B cell (primary cell): ENCODE results near the gene MEIS2. TPM values are rescaled to one million over a fixed set of nuclear protein-coding genes. Genes with fewer than 3 reads are reported as not detected.

Experiments
- ATAC-seq: fragments of 200-7000 bp; cut with Tn5 transposase; one replicate; pipeline ENCODE4 v1.10.0; 2021; ENCODE audit warnings: low read depth, mild to moderate bottlenecking, moderate number of reproducible peaks, moderate library complexity
- CTCF ChIA-PET: fragments of 350-600 bp; sonication (Branson Sonifier 250); formaldehyde crosslinking; loops from one replicate; lab custom pipeline; 2021; ENCODE audit warnings: antibody characterized with exemption, inconsistent platforms; lab: Charles Lee
- POLR2A ChIA-PET: fragments of 350-600 bp; sonication (Branson Sonifier 250); formaldehyde crosslinking; loops from one replicate; lab custom pipeline; 2021; ENCODE audit warnings: antibody characterized with exemption; lab: Charles Lee
- DNase-seq: peaks from one replicate; pipeline ENCODE4 v3.0.0; 2013
- H2AFZ ChIP-seq: 2 replicates; pipeline ENCODE4 v1.6.1; 2012; ENCODE audit warnings: mild to moderate bottlenecking, low read depth, low read length; ENCODE audit not compliant: insufficient read depth, poor library complexity, severe bottlenecking
- H3K27ac ChIP-seq, 2 donors: 1 replicate in 1 of 2; 2 replicates in 1 of 2; pipeline ENCODE4 v1.5.1; 2012 to 2013; ENCODE audit warnings: low read length in 2 of 2, mild to moderate bottlenecking in 2 of 2, moderate library complexity in 1 of 2
- H3K27me3 ChIP-seq, 4 experiments: fragments of 200-600 bp in 1 of 4; sonication (generic) in 1 of 4; replicated peaks in 1 of 4; 1 replicate in 2 of 4; 2 replicates in 2 of 4; pipeline versions ENCODE4 v1.6.1 to v1.7.0; 2013 to 2016; ENCODE audit warnings: low read length in 3 of 4, mild to moderate bottlenecking in 2 of 4, mixed read lengths in 1 of 4, moderate library complexity in 1 of 4; ENCODE audit not compliant: insufficient read depth in 4 of 4, control insufficient read depth in 3 of 4; ENCODE audit errors: control extremely low read depth in 1 of 4
- H3K36me3 ChIP-seq, 2 experiments: replicated peaks in 1 of 2; 1 replicate in 1 of 2; 2 replicates in 1 of 2; pipeline versions ENCODE4 v1.6.1 to v1.7.1; 2013; ENCODE audit warnings: low read length in 1 of 2; ENCODE audit not compliant: insufficient read depth in 2 of 2, control insufficient read depth in 1 of 2; ENCODE audit errors: control extremely low read depth in 1 of 2, extremely low read depth in 1 of 2
- H3K4me1 ChIP-seq, 2 donors: fragments of 200-600 bp in 1 of 2; sonication (generic) in 1 of 2; 1 replicate in 1 of 2; 2 replicates in 1 of 2; pipeline versions ENCODE4 v1.5.1 to v1.6.1; 2013 to 2017; ENCODE audit warnings: low read length in 2 of 2; ENCODE audit not compliant: control insufficient read depth in 2 of 2, insufficient read depth in 2 of 2
- H3K4me2 ChIP-seq: replicated peaks from 2 replicates; pipeline ENCODE3; 2012; ENCODE audit warnings: mild to moderate bottlenecking, low read depth, low read length; ENCODE audit not compliant: poor library complexity, severe bottlenecking
- H3K4me3 ChIP-seq, 5 experiments: fragments of 200-600 bp in 1 of 5; sonication (generic) in 1 of 5; 1 replicate in 3 of 5; 2 replicates in 2 of 5; pipeline versions ENCODE4 v1.5.1 to v1.7.0; 2011 to 2016; ENCODE audit warnings: low read length in 4 of 5, mild to moderate bottlenecking in 4 of 5, low read depth in 2 of 5, control low read depth in 1 of 5, moderate library complexity in 1 of 5; ENCODE audit not compliant: insufficient read depth in 1 of 5; ENCODE audit errors: control extremely low read depth in 1 of 5, extremely low read depth in 1 of 5
- H3K79me2 ChIP-seq: fragments of 200-600 bp; sonication (generic); one replicate; pipeline ENCODE4 v1.6.0; 2016; ENCODE audit warnings: low read length; ENCODE audit not compliant: control insufficient read depth, insufficient read depth
- H3K9ac ChIP-seq: fragments of 200-600 bp; sonication (generic); 2 replicates; pipeline ENCODE4 v1.6.1; 2017; ENCODE audit warnings: mild to moderate bottlenecking, low read length, moderate library complexity
- H3K9me3 ChIP-seq, 3 donors: one replicate each; pipeline versions ENCODE4 v1.6.1 to v1.7.1; 2013; ENCODE audit warnings: low read length in 2 of 3; ENCODE audit not compliant: control insufficient read depth in 2 of 3, insufficient read depth in 1 of 3; ENCODE audit errors: control extremely low read depth in 1 of 3
- H4K20me1 ChIP-seq: 2 replicates; pipeline ENCODE4 v1.6.0; 2012; ENCODE audit warnings: mild to moderate bottlenecking, low read length; ENCODE audit not compliant: insufficient read depth, control insufficient read depth, poor library complexity, severe bottlenecking
- H3K27ac Mint-ChIP-seq: one replicate; pipeline ENCODE4 v1.8.0; 2021; ENCODE audit warnings: mixed read lengths
- H3K27me3 Mint-ChIP-seq: one replicate; pipeline ENCODE4 v1.8.0; 2021; ENCODE audit warnings: mixed read lengths
- H3K4me1 Mint-ChIP-seq: one replicate; pipeline ENCODE4 v1.8.0; 2021; ENCODE audit warnings: mixed read lengths
- H3K4me3 Mint-ChIP-seq: one replicate; pipeline ENCODE4 v1.8.0; 2021; ENCODE audit warnings: mixed read lengths
- H3K9me3 Mint-ChIP-seq: one replicate; pipeline ENCODE4 v1.8.0; 2022; ENCODE audit warnings: mixed read lengths; ENCODE audit not compliant: insufficient read depth
- CTCF ChIP-seq: fragments of 200-600 bp; IDR thresholded peaks from one replicate; pipeline ENCODE4 v1.8.0; 2022; ENCODE audit warnings: antibody characterized with exemption, mild to moderate bottlenecking
- EZH2 ChIP-seq: IDR thresholded peaks from 2 replicates; pipeline ENCODE4 v1.6.1; 2012; ENCODE audit warnings: borderline replicate concordance, low read depth, mild to moderate bottlenecking, moderate library complexity, low read length; ENCODE audit not compliant: insufficient read depth, poor library complexity, severe bottlenecking
- WGBS: methylation state at CpG from one replicate; pipeline ENCODE4 v1.1.5; 2013; ENCODE audit warnings: missing lambda C conversion rate; ENCODE audit not compliant: insufficient coverage; 5-methylcytosine and 5-hydroxymethylcytosine counted together
- intact Hi-C: fragments of 100-400 bp; cut with micrococcal nuclease; formaldehyde crosslinking; loops from one replicate; pipeline ENCODE4 v1.10.0; 2022
- polyA plus RNA-seq: library from polyadenylated mRNA; depleted of rRNA; stranded (reverse); fragments of >200 nt; gene quantifications from 2 replicates; pipeline ENCODE4 v1.2.3, GENCODE V29; 2012
- total RNA-seq, 2 donors: library from RNA; stranded (reverse); fragments of 120-200 nt in 1 of 2; gene quantifications; 1 replicate in 1 of 2; 2 replicates in 1 of 2; pipeline versions ENCODE4 v1.2.3 to v1.2.4, GENCODE V29; 2013 to 2022

The MEIS2 gene
- total and polyA plus RNA-seq, 2 donors (not counting 1 experiment from before 2014, with no cell fraction given), result 0.22 TPM; not detected in 1

- Histone ChIP-seq H2AFZ (no peak overlapping the region), H4K20me1 (no peaks in the 10 kb centered on the region), H3K9me3 (no peaks in the 10 kb centered on the region), H3K27ac (no peak overlapping the region), H3K4me2 (no peak overlapping the region), H3K36me3 (no peaks in the 10 kb centered on the region), H3K9ac (no peak overlapping the region), H3K4me3 (no peak overlapping the region), H3K4me1 (no peaks in the 10 kb centered on the region), H3K27me3 (peaks cover 0 to 3% (median 0%) of the 10 kb centered on the region in 4 experiments), H3K79me2 (no peaks in the 10 kb centered on the region)
- WGBS, result 100% methylated on average over 1 of the region's 3 CpGs
- Mint-ChIP-seq H3K27me3 (peaks cover 12% of the 10 kb centered on the region), H3K27ac (no peak overlapping the region), H3K4me3 (no peak overlapping the region), H3K9me3 (no peaks in the 10 kb centered on the region), H3K4me1 (no peaks in the 10 kb centered on the region)
- intact Hi-C loops, result no loop called here
- DNase-seq (no peak), ATAC-seq (no peak)
- CTCF ChIA-PET, result no interaction called here
- TF ChIP-seq EZH2, result no peak
- no peak for TF ChIP-seq CTCF
- POLR2A ChIA-PET, result no interaction called here
These were observed 202.5 kb downstream of the MEIS2 start for GRCh38 chr15:36897834-36898233.

- ChIA-PET POLR2A (no interaction called here), CTCF (no interaction called here)
- H3K4me1 Mint-ChIP-seq, result no peaks in the 10 kb centered on the region
- H3K4me3 ChIP-seq, result no peak overlapping the region
- WGBS, result 42% methylated on average over 2 of the region's 3 CpGs
- no peaks in the 10 kb centered on the region for H4K20me1 ChIP-seq
- H3K4me1 ChIP-seq, result no peaks in the 10 kb centered on the region
- no peaks in the 10 kb centered on the region for H3K79me2 ChIP-seq
- H3K27ac ChIP-seq, result no peak overlapping the region
- no peak overlapping the region for H2AFZ ChIP-seq
- H3K9me3 Mint-ChIP-seq, result no peaks in the 10 kb centered on the region
- peaks cover 0 to 3% (median 0%) of the 10 kb centered on the region in 4 experiments for H3K27me3 ChIP-seq
- no peak overlapping the region for H3K27ac Mint-ChIP-seq
- peaks cover 12% of the 10 kb centered on the region for H3K27me3 Mint-ChIP-seq
- ATAC-seq, result no peak
- no peaks in the 10 kb centered on the region for H3K9me3 ChIP-seq
- intact Hi-C loops, result no loop called here
- no peaks in the 10 kb centered on the region for H3K36me3 ChIP-seq
- TF ChIP-seq EZH2 (no peak), CTCF (no peak)
- no peak overlapping the region for H3K4me2 ChIP-seq
- H3K4me3 Mint-ChIP-seq, result no peak overlapping the region
- no peak overlapping the region for H3K9ac ChIP-seq
- no peak for DNase-seq
These were observed 203.4 kb downstream of the MEIS2 start for GRCh38 chr15:36896949-36897348.
